Natural killer cell (primary cell): ENCODE measurements around the gene ZBTB46. TPM values are rescaled to one million over a fixed set of nuclear protein-coding genes. Genes with fewer than 3 reads are reported as not detected.

Experiments
- ATAC-seq, 3 donors: fragments of 150-1000 bp in 2 of 3; fragments of 200-7000 bp in 1 of 3; cut with Tn5 transposase; 1 replicate in 1 of 3; 2 replicates in 2 of 3; pipeline ENCODE4 v1.10.0; 2021; ENCODE audit warnings: mild to moderate bottlenecking in 2 of 3, moderate library complexity in 2 of 3
- DNase-seq, 2 donors: peaks; one replicate each; pipeline versions ENCODE4 v3.0.0 to v3.0.0-alpha.2; 2013 to 2021; ENCODE audit warnings: mixed read lengths in 1 of 2
- H3K27ac ChIP-seq: one replicate; pipeline ENCODE4 v1.5.1; 2013; ENCODE audit warnings: mild to moderate bottlenecking, low read length
- H3K27me3 ChIP-seq: one replicate; pipeline ENCODE4 v1.6.1; 2013; ENCODE audit warnings: low read length; ENCODE audit not compliant: control insufficient read depth, insufficient read depth
- H3K36me3 ChIP-seq: one replicate; pipeline ENCODE4 v1.6.1; 2013; ENCODE audit warnings: low read length; ENCODE audit not compliant: control insufficient read depth, insufficient read depth
- H3K4me1 ChIP-seq: one replicate; pipeline ENCODE4 v1.6.1; 2013; ENCODE audit warnings: low read length; ENCODE audit not compliant: control insufficient read depth, insufficient read depth
- H3K4me3 ChIP-seq: one replicate; pipeline ENCODE4 v1.5.1; 2013; ENCODE audit warnings: low read length
- H3K9me3 ChIP-seq: one replicate; pipeline ENCODE4 v1.6.1; 2013; ENCODE audit warnings: low read length; ENCODE audit not compliant: control insufficient read depth, insufficient read depth
- H3K27ac Mint-ChIP-seq, 2 donors: one replicate each; pipeline ENCODE4 v1.8.0; 2022; ENCODE audit warnings: mild to moderate bottlenecking in 2 of 2, mixed read lengths in 2 of 2, moderate library complexity in 1 of 2
- H3K27me3 Mint-ChIP-seq, 2 donors: one replicate each; pipeline ENCODE4 v1.8.0; 2022; ENCODE audit warnings: low read depth in 2 of 2, mixed read lengths in 2 of 2
- H3K36me3 Mint-ChIP-seq: one replicate; pipeline ENCODE4 v1.8.0; 2022; ENCODE audit warnings: mixed read lengths
- H3K4me1 Mint-ChIP-seq, 2 donors: one replicate each; pipeline ENCODE4 v1.8.0; 2022; ENCODE audit warnings: mixed read lengths in 2 of 2
- H3K4me3 Mint-ChIP-seq: one replicate; pipeline ENCODE4 v1.8.0; 2022; ENCODE audit warnings: mild to moderate bottlenecking, moderate library complexity, mixed read lengths
- H3K9me3 Mint-ChIP-seq, 2 donors: one replicate each; pipeline ENCODE4 v1.8.0; 2022; ENCODE audit warnings: mixed read lengths in 2 of 2
- CTCF ChIP-seq: fragments of 200-600 bp; IDR thresholded peaks from one replicate; pipeline ENCODE4 v1.8.0; 2022; ENCODE audit warnings: antibody characterized with exemption
- WGBS: methylation state at CpG from one replicate; pipeline ENCODE4 v1.1.7; 2013; ENCODE audit warnings: missing lambda C conversion rate; ENCODE audit not compliant: insufficient coverage; 5-methylcytosine and 5-hydroxymethylcytosine counted together
- intact Hi-C: fragments of 100-400 bp; cut with micrococcal nuclease; formaldehyde crosslinking; loops from one replicate; pipeline ENCODE4 v1.14.2; 2022
- total RNA-seq, 4 donors: library from RNA; stranded (reverse); fragments of 120-200 nt in 1 of 4; gene quantifications; one replicate each; pipeline versions ENCODE4 v1.2.3 to v1.2.4, GENCODE V29; 2013 to 2022

The ZBTB46 gene
- total RNA-seq, 3 donors from 2014 or later (not counting 1 experiment from before 2014, with no cell fraction given): 1.1 TPM

- Mint-ChIP-seq H3K4me1 (peaks cover under 1 to 24% of the 10 kb centered on the region in 2 donors), H3K27ac (no peak overlapping the region), H3K4me3 (peak overlapping the region; percentile 37), H3K36me3 (no peaks in the 10 kb centered on the region), H3K9me3 (no peaks in the 10 kb centered on the region), H3K27me3 (no peaks in the 10 kb centered on the region)
- Histone ChIP-seq H3K27ac (no peak overlapping the region), H3K9me3 (no peaks in the 10 kb centered on the region), H3K36me3 (peaks cover 12% of the 10 kb centered on the region), H3K4me1 (peaks cover 42% of the 10 kb centered on the region), H3K4me3 (no peak overlapping the region), H3K27me3 (no peaks in the 10 kb centered on the region)
- TF ChIP-seq CTCF: no peak
- DNase-seq (no peak), ATAC-seq (no peak)
- intact Hi-C loops: loop anchor here (5.0 kb wide), 1 partner anchor 34 kb away; the partner anchor contains the start of genes ARFRP1 and ZGPAT
- 86% methylated on average over 6 of the region's 6 CpGs for WGBS
These were observed 89.7 kb downstream of the ZBTB46 start for GRCh38 chr20:63741354-63741675.

- ATAC-seq (peak in 1 of 3 donors; percentile 11), DNase-seq (peak in 1 of 2 donors; percentile 71)
- Mint-ChIP-seq H3K9me3 (no peaks in the 10 kb centered on the region), H3K4me3 (peak overlapping the region; percentile 73), H3K27ac (no peak overlapping the region), H3K27me3 (no peaks in the 10 kb centered on the region), H3K36me3 (no peaks in the 10 kb centered on the region), H3K4me1 (peaks cover 6 to 29% of the 10 kb centered on the region in 2 donors)
- WGBS: 19% methylated on average over 29 of the region's 29 CpGs
- TF ChIP-seq CTCF: no peak
- H3K27me3 ChIP-seq: no peaks in the 10 kb centered on the region
- H3K27ac ChIP-seq: peak overlapping the region; percentile 11
- H3K4me1 ChIP-seq: peaks cover 47% of the 10 kb centered on the region
- peaks cover 12% of the 10 kb centered on the region for H3K36me3 ChIP-seq
- H3K4me3 ChIP-seq: peak overlapping the region; percentile 45
- intact Hi-C loops: loop anchor here (5.0 kb wide), 1 partner anchor 33 kb away; the partner anchor contains the start of genes ARFRP1 and ZGPAT
- H3K9me3 ChIP-seq: no peaks in the 10 kb centered on the region
These were observed 90.3 kb downstream of the ZBTB46 start for GRCh38 chr20:63740627-63741353.

GRCh38 chr20:63740070-63740626 lies 90.9 kb downstream of the ZBTB46 start:
- ATAC-seq (peak; percentile 12 to 39 (median 18)), DNase-seq (peak; percentile 51 to 76)
- Histone ChIP-seq H3K9me3 (no peaks in the 10 kb centered on the region), H3K27me3 (no peaks in the 10 kb centered on the region), H3K36me3 (peaks cover 16% of the 10 kb centered on the region), H3K4me3 (peak overlapping the region; percentile 45), H3K27ac (peak overlapping the region; percentile 11), H3K4me1 (peaks cover 53% of the 10 kb centered on the region)
- peak overlapping the region; percentile 47 for H3K4me3 Mint-ChIP-seq
- no peak overlapping the region for H3K27ac Mint-ChIP-seq
- H3K9me3 Mint-ChIP-seq: no peaks in the 10 kb centered on the region
- intact Hi-C loops: loop anchor here (5.0 kb wide), 1 partner anchor 33 kb away; the partner anchor contains the start of genes ARFRP1 and ZGPAT
- no peaks in the 10 kb centered on the region for H3K36me3 Mint-ChIP-seq
- no peak for TF ChIP-seq CTCF
- no peaks in the 10 kb centered on the region for H3K27me3 Mint-ChIP-seq
- H3K4me1 Mint-ChIP-seq: peaks cover 12 to 35% of the 10 kb centered on the region in 2 donors
- under 1% methylated on average over 80 of the region's 80 CpGs for WGBS
